NCI-H146 treated with DMSO at 0.1 percent for 48 hours (cell line): Measurements from ENCODE around the gene RIMBP2.
"Not testable (repeated sequence)": the region's sequence is repeated elsewhere in the genome, so short reads cannot be mapped to it uniquely, and the experiment has no call there.

Experiments
- DNase-seq: peaks from one replicate; lab custom pipeline; 2025; ENCODE audit not compliant: unreplicated experiment; lab: John Stamatoyannopoulos, UW

Gene RIMBP2

GRCh38 chr12:130658145-130658911 is 57.8 kb downstream of the RIMBP2 start:
- DNase-seq: peak; percentile 47

GRCh38 chr12:130656411-130656810 is 59.7 kb downstream of the RIMBP2 start:
- DNase-seq: no peak

GRCh38 chr12:130655881-130656280 is 60.2 kb downstream of the RIMBP2 start:
- no peak for DNase-seq

- no peak for DNase-seq
Measured at GRCh38 chr12:130655010-130655409, 61.1 kb downstream of the RIMBP2 start.

- no peak for DNase-seq
Measured at GRCh38 chr12:130651188-130651959, 64.7 kb downstream of the RIMBP2 start.

- no peak for DNase-seq
Measured at GRCh38 chr12:130650131-130650530, 66.0 kb downstream of the RIMBP2 start.

- DNase-seq: no peak
Measured at GRCh38 chr12:130649101-130650045, 66.7 kb downstream of the RIMBP2 start.

- no peak for DNase-seq
Measured at GRCh38 chr12:130647814-130648213, 68.3 kb downstream of the RIMBP2 start.

- no peak for DNase-seq
Measured at GRCh38 chr12:130646716-130647370, 69.3 kb downstream of the RIMBP2 start.

- not testable (repeated sequence) for DNase-seq
Measured at GRCh38 chr12:130646191-130646590, 69.9 kb downstream of the RIMBP2 start.

GRCh38 chr12:130645751-130646150 is 70.3 kb downstream of the RIMBP2 start:
- no peak for DNase-seq

GRCh38 chr12:130644566-130644965 is 71.5 kb downstream of the RIMBP2 start:
- DNase-seq: no peak

GRCh38 chr12:130644146-130644545 is 72.0 kb downstream of the RIMBP2 start:
- DNase-seq: no peak

GRCh38 chr12:130642856-130643255 is 73.2 kb downstream of the RIMBP2 start:
- DNase-seq: no peak

GRCh38 chr12:130641533-130642184 is 74.4 kb downstream of the RIMBP2 start:
- no peak for DNase-seq

GRCh38 chr12:130640901-130641300 is 75.2 kb downstream of the RIMBP2 start:
- no peak for DNase-seq

- DNase-seq: no peak
Measured at GRCh38 chr12:130640496-130640895, 75.6 kb downstream of the RIMBP2 start.

GRCh38 chr12:130639476-130640424 is 76.3 kb downstream of the RIMBP2 start:
- peak; percentile 17 for DNase-seq

- DNase-seq: no peak
Measured at GRCh38 chr12:130636370-130636769, 79.7 kb downstream of the RIMBP2 start.
